ENCODE results near the gene DNM3. TPM values are rescaled to one million over a fixed set of nuclear protein-coding genes. Genes with fewer than 3 reads are reported as not detected.

The DNM3 gene
- total RNA-seq, 1 experiment from 2014 or later: 1.2 TPM

GRCh38 chr1:171867236-171867635 lies 25.9 kb downstream of the DNM3 start:
- CTCF ChIA-PET: interaction anchor here (0.6 kb wide), 1 partner anchor 1256 kb away, joined by 3 read pairs; no protein-coding TSS in a partner anchor
- H3K27me3 Mint-ChIP-seq (ENCODE audit: unreplicated experiment): peaks cover 14% of the 10 kb centered on the region
- no peaks in the 10 kb centered on the region for H3K9me3 Mint-ChIP-seq (ENCODE audit: low read depth, unreplicated experiment)
- H3K36me3 Mint-ChIP-seq (ENCODE audit: insufficient read depth, unreplicated experiment): no peaks in the 10 kb centered on the region
- intact Hi-C loops (cut with micrococcal nuclease; ENCODE audit: unreplicated experiment): loop anchor here (5.0 kb wide), 1 partner anchor 45 kb away; no protein-coding TSS in a partner anchor
- DNase-seq: no peak
- no peak overlapping the region for H3K4me3 Mint-ChIP-seq (ENCODE audit: low read depth, unreplicated experiment)
- no peak overlapping the region for H3K27ac Mint-ChIP-seq (ENCODE audit: unreplicated experiment)
- no TSS peak for BruUV-seq (replicated peaks)
- no peak for TF ChIP-seq CTCF (IDR thresholded peaks at IDR 0.05; ENCODE audit: unreplicated experiment)
- H3K4me1 Mint-ChIP-seq (ENCODE audit: low read depth, unreplicated experiment): no peaks in the 10 kb centered on the region

- CTCF ChIA-PET: interaction anchor here (0.5 kb wide), 1 partner anchor 116 kb away, joined by 3 read pairs; no protein-coding TSS in a partner anchor
- BruUV-seq (replicated peaks): no TSS peak
- no peak overlapping the region for H3K27ac Mint-ChIP-seq (ENCODE audit: unreplicated experiment)
- no peaks in the 10 kb centered on the region for H3K36me3 Mint-ChIP-seq (ENCODE audit: insufficient read depth, unreplicated experiment)
- H3K4me1 Mint-ChIP-seq (ENCODE audit: low read depth, unreplicated experiment): no peaks in the 10 kb centered on the region
- no peak for TF ChIP-seq CTCF (IDR thresholded peaks at IDR 0.05; ENCODE audit: unreplicated experiment)
- H3K4me3 Mint-ChIP-seq (ENCODE audit: low read depth, unreplicated experiment): no peak overlapping the region
- peak; percentile 12 for DNase-seq
- intact Hi-C loops (cut with micrococcal nuclease; ENCODE audit: unreplicated experiment): loop anchor here (5.0 kb wide), 1 partner anchor 44 kb away; no protein-coding TSS in a partner anchor
- peaks cover 3% of the 10 kb centered on the region for H3K27me3 Mint-ChIP-seq (ENCODE audit: unreplicated experiment)
- H3K9me3 Mint-ChIP-seq (ENCODE audit: low read depth, unreplicated experiment): no peaks in the 10 kb centered on the region
These were observed 27.0 kb downstream of the DNM3 start for GRCh38 chr1:171868217-171868803.

- no TSS peak for BruUV-seq (replicated peaks)
- Mint-ChIP-seq H3K27ac (ENCODE audit: unreplicated experiment) (no peak overlapping the region), H3K4me3 (ENCODE audit: low read depth, unreplicated experiment) (no peak overlapping the region), H3K36me3 (ENCODE audit: insufficient read depth, unreplicated experiment) (no peaks in the 10 kb centered on the region), H3K9me3 (ENCODE audit: low read depth, unreplicated experiment) (no peaks in the 10 kb centered on the region), H3K27me3 (ENCODE audit: unreplicated experiment) (no peaks in the 10 kb centered on the region), H3K4me1 (ENCODE audit: low read depth, unreplicated experiment) (no peaks in the 10 kb centered on the region)
- DNase-seq: peak; percentile 20
- TF ChIP-seq CTCF (IDR thresholded peaks at IDR 0.05; ENCODE audit: unreplicated experiment): no peak
- CTCF ChIA-PET: no interaction called here
- intact Hi-C loops (cut with micrococcal nuclease; ENCODE audit: unreplicated experiment): loop anchor here (5.0 kb wide), 1 partner anchor 43 kb away; no protein-coding TSS in a partner anchor
These were observed 27.8 kb downstream of the DNM3 start for GRCh38 chr1:171869097-171869496.

GRCh38 chr1:171871848-171872247 lies 30.6 kb downstream of the DNM3 start:
- Mint-ChIP-seq H3K36me3 (ENCODE audit: insufficient read depth, unreplicated experiment) (no peaks in the 10 kb centered on the region), H3K9me3 (ENCODE audit: low read depth, unreplicated experiment) (no peaks in the 10 kb centered on the region), H3K27me3 (ENCODE audit: unreplicated experiment) (no peaks in the 10 kb centered on the region), H3K27ac (ENCODE audit: unreplicated experiment) (no peak overlapping the region), H3K4me3 (ENCODE audit: low read depth, unreplicated experiment) (no peak overlapping the region), H3K4me1 (ENCODE audit: low read depth, unreplicated experiment) (no peaks in the 10 kb centered on the region)
- intact Hi-C loops (cut with micrococcal nuclease; ENCODE audit: unreplicated experiment): no loop called here
- no TSS peak for BruUV-seq (replicated peaks)
- no peak for DNase-seq
- CTCF ChIA-PET: interaction anchor here (0.5 to 1.0 kb wide), 2 partner anchors 60 to 451 kb away, joined by 3 read pairs; no protein-coding TSS in a partner anchor
- no peak for TF ChIP-seq CTCF (IDR thresholded peaks at IDR 0.05; ENCODE audit: unreplicated experiment)
